Heart left ventricle (tissue), 16 donors: ENCODE data around the gene KRTAP5-3. TPM values are rescaled to one million over a fixed set of nuclear protein-coding genes. Genes with fewer than 3 reads are reported as not detected.
"Not testable (repeated sequence)": the region's sequence is repeated elsewhere in the genome, so short reads cannot be mapped to it uniquely, and the experiment has no call there.

Experiments
- ATAC-seq, 4 donors: fragments of 200-7000 bp; cut with Tn5 transposase; one replicate each; pipeline ENCODE4 v1.9.1; 2020 to 2022; ENCODE audit warnings: moderate library complexity in 4 of 4, mild to moderate bottlenecking in 3 of 4, moderate number of reproducible peaks in 1 of 4
- DNase-seq, 5 donors: peaks; one replicate each; pipeline ENCODE4 v3.0.0-alpha.2; 2020
- H3K27ac ChIP-seq, 12 donors: fragments of 200-600 bp; sonication (generic) in 4 of 12; one replicate each; pipeline versions ENCODE4 v1.5.0 to v1.8.0; 2016 to 2022; ENCODE audit warnings: mild to moderate bottlenecking in 2 of 12
- H3K27me3 ChIP-seq, 9 donors: fragments of 200-600 bp; sonication (generic) in 2 of 9; one replicate each; pipeline versions ENCODE4 v1.5.1 to v1.8.0; 2016 to 2022; ENCODE audit warnings: mild to moderate bottlenecking in 3 of 9
- H3K36me3 ChIP-seq, 9 donors: fragments of 200-600 bp; sonication (generic) in 2 of 9; one replicate each; pipeline versions ENCODE4 v1.5.0 to v1.8.0; 2018 to 2022; ENCODE audit warnings: mild to moderate bottlenecking in 2 of 9
- H3K4me1 ChIP-seq, 12 donors: fragments of 200-600 bp; sonication (generic) in 4 of 12; one replicate each; pipeline versions ENCODE4 v1.5.0 to v1.8.0; 2016 to 2022; ENCODE audit warnings: mild to moderate bottlenecking in 3 of 12
- H3K4me3 ChIP-seq, 12 donors: fragments of 200-600 bp; sonication (generic) in 4 of 12; one replicate each; pipeline versions ENCODE4 v1.5.0 to v1.8.0; 2017 to 2022; ENCODE audit warnings: mild to moderate bottlenecking in 9 of 12, moderate library complexity in 4 of 12
- H3K9me3 ChIP-seq, 12 donors: fragments of 200-600 bp; sonication (generic) in 4 of 12; one replicate each; pipeline versions ENCODE4 v1.5.0 to v1.8.0; 2016 to 2022; ENCODE audit warnings: mild to moderate bottlenecking in 1 of 12
- POLR2A ChIP-seq, 2 donors: fragments of 450-650 bp; IDR thresholded peaks; one replicate each; pipeline ENCODE4 v1.6.1; 2017; ENCODE audit warnings: antibody characterized with exemption in 2 of 2, mild to moderate bottlenecking in 2 of 2, moderate library complexity in 2 of 2
- WGBS, 4 donors: extraction: QIAGEN DNeasy Blood & Tissue Kit in 2 of 4; methylation state at CpG; one replicate each; pipeline versions ENCODE4 v1.1.5 to v1.1.7; 2013 to 2018; 5-methylcytosine and 5-hydroxymethylcytosine counted together
- intact Hi-C, 10 donors: fragments of 100-400 bp; cut with DNase I; formaldehyde crosslinking; loops; one replicate each; pipeline versions ENCODE4 v1.11.1 to v1.14.2; 2022
- polyA plus RNA-seq, 2 donors: library from polyadenylated mRNA; stranded (reverse); fragments of 200-250 nt; gene quantifications; one replicate each; pipeline ENCODE4 v1.2.3, GENCODE V29; 2013
- total RNA-seq, 9 donors: library from RNA; depleted of rRNA in 2 of 9; stranded (reverse); fragments of >200 nt in 2 of 9; fragmentation: NEBNext Ultra II Directional in 3 of 9; extraction: Animal tissue kit (Norgen Biotek cat#: 25700) in 3 of 9; gene quantifications; one replicate each; pipeline versions ENCODE4 v1.1.0 to v1.2.4, GENCODE V29; 2016 to 2023
- TF ChIP-seq, protein P1 (sequence below), 12 donors: fragments of 200-600 bp; sonication (generic) in 4 of 12; IDR thresholded peaks; one replicate each; pipeline versions ENCODE4 v1.5.0 to v1.8.0; 2018 to 2022; ENCODE audit warnings: antibody characterized with exemption in 12 of 12, mild to moderate bottlenecking in 5 of 12
- donor health status: ischemic (EF 13 %, LVEDD 7.1; RV severe dilation, severe dysfunction).
- donor health status: healthy with polysubstance abuse.
- donor health status: DM: no; HTN: yes; CAD: no.
- donor health status: DM: no; HTN: no; CAD: no.
- donor health status: ischemic (EF 25% LVEDD 6.9; RV normal size, moderate dysfunction).
- donor health status: ischemic (EF 25% LVEDD 5.7; RV mildly dilated, moderate dysfunction).
- donor health status: healthy.
- donor health status: DM: yes; HTN: yes; CAD: no.
- donor health status: ischemic (EF 35%, LVEDD 5.7; RV mildly dilated, moderate dysfunction).
- donor health status: nonischemic (EF 11% LVEDD 7.7; RV severe dilation, severe dysfunction).
- donor health status: DM: yes; HTN: yes; CAD: no.
- donor health status: PGD.
- donor health status: ischemic (EF 29% LVEDD 5.4; RV normal size, mild dysfunction).
- donor health status: nonischemic (EF 23%, LVEDD 6.1; RV moderate dilation, normal function).

The KRTAP5-3 gene
- total and polyA plus RNA-seq, 11 donors = not detected

DNA sequence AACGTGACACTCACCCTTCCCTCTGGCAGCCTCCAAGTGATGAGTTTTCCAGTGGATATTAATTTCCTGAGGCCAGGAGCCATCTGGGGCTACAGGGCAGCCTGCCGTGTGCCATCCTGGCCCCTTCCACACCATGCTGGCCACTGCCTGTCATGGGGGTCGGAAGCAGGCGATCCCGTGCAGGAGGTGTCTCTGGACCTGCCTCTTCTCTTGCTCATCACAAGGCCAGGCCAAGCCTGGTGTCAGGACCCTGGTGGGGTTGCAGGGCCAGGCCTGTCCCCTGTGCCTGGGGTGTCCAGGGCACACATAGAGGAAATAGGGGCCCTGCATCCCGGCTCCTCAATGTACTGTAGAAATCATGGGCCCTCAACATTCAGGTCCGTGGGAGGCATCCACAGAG lies 3.6 kb downstream of the KRTAP5-3 start:
- no peak for DNase-seq
- Histone ChIP-seq H3K4me1 (peaks cover 0 to 10% (median 0%) of the 10 kb centered on the region in 12 donors), H3K27ac (no peak overlapping the region), H3K4me3 (no peak overlapping the region), H3K9me3 (no peaks in the 10 kb centered on the region), H3K36me3 (no peaks in the 10 kb centered on the region), H3K27me3 (peaks cover 0 to 27% (median 5%) of the 10 kb centered on the region in 9 donors)
- TF ChIP-seq POLR2A (IDR thresholded peaks at IDR 0.05) = no peak
- TF ChIP-seq, protein P1, sequence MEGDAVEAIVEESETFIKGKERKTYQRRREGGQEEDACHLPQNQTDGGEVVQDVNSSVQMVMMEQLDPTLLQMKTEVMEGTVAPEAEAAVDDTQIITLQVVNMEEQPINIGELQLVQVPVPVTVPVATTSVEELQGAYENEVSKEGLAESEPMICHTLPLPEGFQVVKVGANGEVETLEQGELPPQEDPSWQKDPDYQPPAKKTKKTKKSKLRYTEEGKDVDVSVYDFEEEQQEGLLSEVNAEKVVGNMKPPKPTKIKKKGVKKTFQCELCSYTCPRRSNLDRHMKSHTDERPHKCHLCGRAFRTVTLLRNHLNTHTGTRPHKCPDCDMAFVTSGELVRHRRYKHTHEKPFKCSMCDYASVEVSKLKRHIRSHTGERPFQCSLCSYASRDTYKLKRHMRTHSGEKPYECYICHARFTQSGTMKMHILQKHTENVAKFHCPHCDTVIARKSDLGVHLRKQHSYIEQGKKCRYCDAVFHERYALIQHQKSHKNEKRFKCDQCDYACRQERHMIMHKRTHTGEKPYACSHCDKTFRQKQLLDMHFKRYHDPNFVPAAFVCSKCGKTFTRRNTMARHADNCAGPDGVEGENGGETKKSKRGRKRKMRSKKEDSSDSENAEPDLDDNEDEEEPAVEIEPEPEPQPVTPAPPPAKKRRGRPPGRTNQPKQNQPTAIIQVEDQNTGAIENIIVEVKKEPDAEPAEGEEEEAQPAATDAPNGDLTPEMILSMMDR (IDR thresholded peaks at IDR 0.05) = no peak
- intact Hi-C loops = no loop called here
- WGBS, 4 donors = 76 to 87% (median 83%) methylated on average over 1 to 7 of the region's 7 CpGs
- no peak for ATAC-seq

- intact Hi-C loops = no loop called here
- H3K4me1 ChIP-seq = peaks cover 0 to 10% (median 0%) of the 10 kb centered on the region in 12 donors
- H3K27me3 ChIP-seq = peaks cover 0 to 27% (median 5%) of the 10 kb centered on the region in 9 donors
- TF ChIP-seq, protein P1 (IDR thresholded peaks at IDR 0.05) = no peak
- no peak for TF ChIP-seq POLR2A (IDR thresholded peaks at IDR 0.05)
- WGBS, 4 donors = 91 to 95% (median 93%) methylated on average over 11 of the region's 11 CpGs
- no peak for DNase-seq
- no peaks in the 10 kb centered on the region for H3K36me3 ChIP-seq
- no peak overlapping the region for H3K4me3 ChIP-seq
- H3K27ac ChIP-seq = no peak overlapping the region
- peak in 1 of 4 donors; percentile 10 for ATAC-seq
- H3K9me3 ChIP-seq = no peaks in the 10 kb centered on the region
Measured at GRCh38 chr11:1604181-1604580, 4.1 kb downstream of the KRTAP5-3 start.

GRCh38 chr11:1603629-1604028 lies 4.6 kb downstream of the KRTAP5-3 start:
- TF ChIP-seq, protein P1 (IDR thresholded peaks at IDR 0.05) = no peak
- TF ChIP-seq POLR2A (IDR thresholded peaks at IDR 0.05) = no peak
- no peak overlapping the region for H3K27ac ChIP-seq
- no peak overlapping the region for H3K4me3 ChIP-seq
- intact Hi-C loops = no loop called here
- WGBS, 4 donors = 78 to 87% (median 84%) methylated on average over 1 of the region's 1 CpG
- H3K27me3 ChIP-seq = peaks cover 0 to 27% (median 5%) of the 10 kb centered on the region in 9 donors
- DNase-seq = no peak
- no peaks in the 10 kb centered on the region for H3K9me3 ChIP-seq
- no peaks in the 10 kb centered on the region for H3K36me3 ChIP-seq
- ATAC-seq = no peak
- peaks cover 0 to 9% (median 0%) of the 10 kb centered on the region in 12 donors for H3K4me1 ChIP-seq

DNA sequence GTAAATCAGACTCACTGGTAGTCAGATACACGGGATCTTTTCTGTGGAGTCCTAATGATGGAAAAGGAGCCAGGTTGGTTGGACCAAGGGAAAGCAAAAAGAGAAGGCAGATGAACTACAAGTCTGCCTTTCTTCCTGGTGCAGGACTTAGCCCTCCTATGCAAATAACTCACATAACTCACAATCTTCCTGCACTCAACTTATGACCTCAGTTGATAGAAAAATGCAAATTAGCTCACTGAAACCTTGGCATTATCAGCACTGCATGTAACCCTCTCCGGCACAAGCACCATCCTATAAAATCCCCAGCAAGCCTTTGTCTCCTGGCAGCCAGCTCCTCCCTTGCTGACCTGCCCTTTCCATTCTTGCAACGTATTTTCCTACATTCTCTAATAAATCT lies 6.6 kb downstream of the KRTAP5-3 start:
- WGBS, 4 donors = 56 to 87% (median 74%) methylated on average over 3 of the region's 3 CpGs

GRCh38 chr11:1600626-1601025 lies 7.6 kb downstream of the KRTAP5-3 start:
- intact Hi-C loops = no loop called here
- peaks cover 0 to 5% (median 0%) of the 10 kb centered on the region in 12 donors for H3K4me1 ChIP-seq
- no peaks in the 10 kb centered on the region for H3K9me3 ChIP-seq
- H3K27ac ChIP-seq = no peak overlapping the region
- WGBS, 4 donors = 76 to 82% (median 80%) methylated on average over 5 of the region's 5 CpGs
- TF ChIP-seq, protein P1 (IDR thresholded peaks at IDR 0.05) = no peak
- no peak for TF ChIP-seq POLR2A (IDR thresholded peaks at IDR 0.05)
- peaks cover 0 to 20% (median 5%) of the 10 kb centered on the region in 9 donors for H3K27me3 ChIP-seq
- ATAC-seq = no peak
- H3K36me3 ChIP-seq = no peaks in the 10 kb centered on the region
- DNase-seq = no peak
- H3K4me3 ChIP-seq = no peak overlapping the region

More for the DNA sequence above, 6.6 kb downstream of the KRTAP5-3 start:
- H3K4me1 ChIP-seq, H3K27ac ChIP-seq, H3K9me3 ChIP-seq, H3K36me3 ChIP-seq, DNase-seq, ATAC-seq, intact Hi-C loops, H3K4me3 ChIP-seq: not testable (repeated sequence)
- peaks cover 0 to 21% (median 5%) of the 10 kb centered on the region in 9 donors for H3K27me3 ChIP-seq
